Activated CD4-positive, CD25-positive, alpha-beta regulatory T cell (primary cell): ENCODE results near the gene SHLD3.
"Not testable (repeated sequence)": the region's sequence is repeated elsewhere in the genome, so short reads cannot be mapped to it uniquely, and the experiment has no call there.

Experiments used
- DNase-seq, 4 experiments: peaks; one replicate each; lab custom pipeline; 2025; lab: John Stamatoyannopoulos, UW

SHLD3 gene, protein sequence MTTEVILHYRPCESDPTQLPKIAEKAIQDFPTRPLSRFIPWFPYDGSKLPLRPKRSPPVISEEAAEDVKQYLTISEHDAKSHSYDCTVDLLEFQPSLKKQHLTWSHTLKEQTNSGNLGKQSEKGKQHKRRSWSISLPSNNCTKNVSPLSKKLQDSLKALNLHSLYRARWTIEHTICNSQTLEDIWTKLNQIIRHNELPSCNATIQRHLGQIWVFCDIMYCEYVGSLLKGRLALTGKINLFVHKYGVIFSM

DNA sequence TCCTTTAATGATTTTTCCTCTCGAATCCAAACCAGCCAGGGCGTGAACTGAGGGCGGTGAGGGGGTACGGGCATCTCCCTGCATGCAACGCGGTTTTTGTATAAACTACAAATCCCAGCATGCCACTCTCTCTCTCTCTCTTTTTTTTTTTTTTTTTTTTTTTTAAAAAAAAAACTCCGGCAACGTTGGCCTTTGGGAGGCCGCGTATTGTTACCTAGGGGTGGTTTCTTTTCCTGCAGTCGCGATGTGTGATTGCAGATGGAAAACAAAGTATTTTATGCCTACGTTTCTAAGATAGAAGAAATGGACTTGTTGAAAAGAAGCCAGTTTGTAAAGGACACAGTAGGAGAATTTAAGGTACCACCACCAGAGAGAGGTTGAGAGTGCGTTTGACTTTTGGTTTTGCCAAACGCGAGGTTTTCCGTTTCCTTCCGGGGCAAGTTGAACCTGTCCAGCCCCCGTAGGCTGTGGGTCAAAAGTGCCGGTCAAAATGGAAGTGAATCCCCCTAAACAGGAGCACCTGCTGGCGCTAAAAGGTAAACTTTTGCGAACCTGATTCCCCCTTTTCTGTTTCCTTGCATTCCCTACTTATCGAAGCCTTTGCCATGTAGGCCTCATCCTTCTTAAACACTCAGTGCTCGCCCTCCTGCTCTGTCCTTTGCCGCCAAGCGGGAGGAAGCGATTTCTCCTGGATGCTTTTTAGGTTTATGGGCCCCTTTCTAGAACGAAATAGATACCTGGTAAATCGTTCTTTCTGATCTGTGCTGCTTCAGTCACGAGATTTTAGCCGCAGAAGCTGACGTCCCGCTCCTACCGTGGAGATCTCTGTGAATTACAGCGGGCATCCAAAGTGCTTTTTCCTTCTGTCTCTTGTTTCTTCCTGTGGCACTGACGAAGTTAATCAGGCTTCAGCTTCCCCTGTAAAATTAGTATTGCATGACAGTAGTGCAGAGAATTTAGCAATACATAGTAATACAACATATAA lies at the start of gene SHLD3, which contains the start of gene TRAPPC13:
SHLD3 (plus strand) TSS at position 457 of the 985 bp plus-strand sequence. CDS start 4,561 bp downstream, outside the sequence.
TRAPPC13 (plus strand) TSS at position 457 of the 985 bp plus-strand sequence; CDS start at position 491, 34 bp downstream.
- DNase-seq: peak; percentile 53 to 75 (median 70)

DNA sequence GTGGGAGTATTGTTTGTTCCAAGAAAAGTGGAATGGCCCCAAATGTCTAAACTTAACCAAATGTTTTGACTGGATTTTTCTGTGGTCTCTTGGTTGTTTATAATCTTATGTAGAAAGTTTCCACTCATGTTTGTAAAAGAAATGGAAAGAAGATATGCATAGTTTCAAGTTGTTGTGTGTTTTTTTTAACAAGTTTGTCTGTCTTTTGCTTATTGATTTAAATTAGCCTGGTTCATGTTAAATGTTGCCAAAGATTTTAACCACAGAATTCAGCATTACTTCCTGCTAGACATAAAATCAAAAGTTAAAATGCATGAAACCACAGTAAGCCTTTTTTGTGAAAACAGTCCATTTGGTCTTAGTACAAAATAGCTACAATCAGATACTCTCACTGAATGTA lies 47.7 kb upstream of the SHLD3 start:
- DNase-seq: no peak

DNA sequence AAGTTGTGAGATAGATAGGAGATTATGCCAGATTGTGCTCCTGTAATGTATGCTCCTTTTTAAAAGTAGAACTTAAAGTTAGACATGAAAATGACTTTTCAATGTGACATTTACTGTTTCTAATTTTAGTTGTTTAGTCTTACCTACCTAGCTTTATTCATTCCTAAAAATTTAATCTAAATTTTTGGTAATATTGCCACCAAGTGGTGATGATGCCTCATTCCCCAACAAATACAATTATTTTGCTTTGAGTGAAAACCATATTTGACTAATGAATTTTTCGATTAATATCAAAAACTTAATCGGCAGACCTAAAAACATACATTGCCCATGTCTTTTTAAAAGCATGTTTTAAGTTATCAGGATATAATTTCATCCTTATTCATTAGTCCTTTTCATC lies 36.1 kb upstream of the SHLD3 start:
- no peak for DNase-seq

DNA sequence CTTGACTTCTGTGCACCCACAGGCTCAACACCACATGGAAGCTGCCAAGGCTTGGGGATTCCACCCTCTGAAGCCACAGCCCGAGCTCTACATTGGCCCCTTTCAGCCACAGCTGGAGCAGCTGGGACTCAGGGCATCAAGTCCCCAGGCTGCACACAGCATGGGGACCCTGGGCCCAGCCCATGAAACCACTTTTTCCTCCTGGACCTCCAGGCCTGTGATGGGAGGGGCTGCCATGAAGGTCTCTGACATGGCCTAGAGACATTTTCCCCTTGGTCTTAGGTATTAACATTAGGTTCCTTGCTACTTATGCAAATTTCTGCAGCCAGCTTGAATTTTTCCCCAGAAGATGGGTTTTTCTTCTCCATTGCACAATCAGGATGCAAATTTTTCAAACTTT lies 23.1 kb upstream of the SHLD3 start:
- DNase-seq: not testable (repeated sequence)

DNA sequence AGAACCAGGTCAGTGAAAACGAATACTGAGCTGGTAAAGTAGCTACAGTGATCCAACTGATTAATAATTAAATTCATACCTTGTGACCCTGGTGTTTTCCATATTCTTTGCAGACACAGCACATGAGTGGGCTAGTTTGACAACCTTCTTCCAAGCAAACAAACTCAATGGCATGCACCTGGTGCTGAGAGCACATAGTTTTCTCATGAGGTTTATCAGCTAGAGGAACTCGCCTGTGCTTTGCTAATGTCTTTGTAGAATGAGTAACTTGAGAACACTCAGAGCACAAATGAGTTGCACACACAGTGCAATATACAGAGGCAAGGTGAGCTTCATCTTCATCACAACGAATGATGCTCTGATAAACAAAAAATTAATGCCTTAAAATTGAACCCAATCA lies 13.3 kb upstream of the SHLD3 start:
- DNase-seq: no peak

DNA sequence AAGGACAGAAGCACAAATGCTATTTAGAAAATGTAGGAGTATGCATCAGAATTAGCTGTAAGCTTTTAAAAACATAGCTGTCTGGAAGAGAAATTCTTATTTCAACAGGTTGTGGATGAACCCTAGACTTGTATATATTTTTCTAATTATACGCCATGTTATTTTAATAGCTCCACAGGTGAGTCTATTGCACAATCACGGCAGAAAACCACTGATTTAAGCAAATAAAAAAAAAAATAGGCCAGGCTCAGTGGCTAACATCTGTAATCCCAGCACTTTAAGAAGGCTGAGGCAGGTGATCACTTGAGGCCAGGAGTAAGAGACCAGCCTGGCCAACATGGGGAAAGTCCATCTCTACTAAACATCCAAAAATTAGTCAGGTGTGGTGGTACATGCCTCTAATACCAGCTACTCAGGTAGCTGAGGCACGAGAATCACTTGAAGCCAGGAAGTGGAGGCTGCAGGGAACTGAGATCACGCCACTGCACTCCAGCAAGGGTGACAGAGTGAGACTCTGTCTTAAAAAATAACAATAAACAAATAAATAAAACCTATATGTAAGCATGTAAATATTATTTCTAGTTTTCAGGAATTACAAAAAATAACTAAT lies 12.4 kb upstream of the SHLD3 start:
- DNase-seq: no peak

DNA sequence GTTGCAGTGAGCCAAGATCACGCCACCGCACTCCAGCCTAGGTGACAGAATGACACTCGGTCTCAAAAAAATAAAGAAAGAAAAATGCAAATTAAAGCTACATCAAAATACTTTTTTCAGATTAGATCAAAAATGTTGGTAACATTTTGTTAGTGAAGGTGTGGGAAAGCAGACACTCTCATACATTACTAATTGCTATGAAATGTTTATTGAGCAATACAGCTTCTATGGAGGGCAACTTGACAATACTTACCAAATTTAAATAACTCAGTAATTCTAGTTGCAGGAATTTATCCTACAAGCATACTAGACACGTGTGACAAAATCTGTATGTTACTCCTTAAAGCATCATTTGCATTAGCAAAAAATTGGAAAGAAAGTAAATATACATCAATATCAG lies 4.8 kb upstream of the SHLD3 start:
- DNase-seq: no peak

DNA sequence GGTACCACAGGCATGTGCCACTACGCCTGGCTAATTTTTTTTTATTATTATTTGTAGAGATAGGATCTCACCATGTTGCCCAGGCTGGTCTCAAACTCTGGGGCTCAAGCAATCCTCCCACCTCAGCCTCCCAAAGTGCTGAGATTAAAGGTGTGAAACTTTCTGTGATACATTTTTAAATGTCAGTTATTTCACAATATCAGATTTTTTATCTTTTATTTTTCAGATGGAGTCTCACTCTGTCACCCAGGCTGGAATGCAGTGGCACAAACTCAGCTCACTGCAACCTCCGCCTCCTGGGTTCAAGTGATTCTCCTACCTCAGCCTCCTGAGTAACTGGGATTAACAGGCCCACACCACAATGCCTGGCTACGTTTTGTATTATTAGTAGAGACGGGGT lies 2.9 kb upstream of the SHLD3 start:
- not testable (repeated sequence) for DNase-seq

DNA sequence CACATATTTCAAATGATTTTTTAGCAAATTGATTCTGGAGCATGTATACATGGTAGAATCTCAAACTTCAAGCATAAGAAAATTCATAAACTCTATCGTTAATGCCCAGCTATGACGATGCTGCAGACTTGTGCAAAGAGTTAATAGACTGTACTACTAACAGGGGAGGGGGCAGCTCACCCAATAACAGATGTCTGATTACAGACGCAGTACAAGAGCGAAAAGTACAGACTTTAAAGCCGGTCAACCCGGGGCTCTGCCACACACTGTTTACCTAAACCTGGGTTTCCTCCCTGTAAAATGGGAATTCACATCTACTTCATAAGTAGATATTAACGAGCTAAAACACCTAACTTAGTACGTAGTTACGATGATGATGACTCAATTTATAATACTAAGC lies 1.3 kb upstream of the SHLD3 start:
- no peak for DNase-seq

DNA sequence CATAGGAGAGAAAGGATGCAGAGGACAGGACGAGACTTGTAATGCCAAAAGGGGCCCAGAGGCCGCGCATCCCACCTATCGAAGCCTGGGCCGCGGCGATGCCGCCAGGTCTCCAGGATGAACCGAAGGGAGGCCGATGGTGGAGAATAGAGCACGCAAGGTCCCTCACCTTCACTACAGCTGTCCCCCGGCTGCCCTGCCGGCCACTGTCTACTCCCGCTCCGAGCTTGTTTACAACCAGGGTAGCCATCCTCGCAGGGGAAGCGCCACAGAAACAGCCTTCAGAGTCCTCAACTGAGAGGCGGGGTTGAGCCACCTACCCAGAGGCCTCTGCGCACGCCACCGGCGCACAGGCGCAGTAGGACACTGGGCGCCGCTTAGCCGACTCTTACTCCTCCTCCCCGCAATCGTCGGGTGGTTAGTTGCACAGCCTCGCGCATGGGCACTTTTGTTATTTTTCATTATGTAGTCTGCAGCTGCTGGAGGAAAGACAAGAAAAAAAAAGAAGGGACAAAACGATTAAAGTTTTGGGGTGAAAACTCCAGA lies 729 bp upstream of the SHLD3 start, which contains the start of gene TRIM23:
TRIM23 (minus strand) TSS at position 309 of the 546 bp plus-strand sequence; CDS start at position 250, 59 bp downstream.
- DNase-seq: peak; percentile 72 to 87 (median 80)

DNA sequence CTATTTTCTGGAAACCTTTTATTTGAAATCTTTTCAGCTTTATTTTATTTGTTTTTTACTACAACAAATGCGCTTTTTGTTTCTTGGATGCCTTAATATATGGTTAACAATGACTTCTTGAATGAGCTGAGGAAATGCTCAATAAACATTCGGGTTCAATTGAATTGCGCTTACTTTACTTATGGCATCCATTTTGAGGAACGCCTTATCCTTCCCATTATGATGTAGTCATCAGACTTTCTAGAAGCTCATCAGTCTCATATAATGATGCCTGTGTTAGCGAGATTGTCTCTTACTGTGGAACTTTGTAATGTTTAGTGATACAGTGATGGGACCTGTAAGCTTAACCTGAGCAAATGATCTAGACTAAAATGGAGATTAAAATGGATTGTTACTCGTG lies 916 bp downstream of the SHLD3 start:
- DNase-seq: no peak

DNA sequence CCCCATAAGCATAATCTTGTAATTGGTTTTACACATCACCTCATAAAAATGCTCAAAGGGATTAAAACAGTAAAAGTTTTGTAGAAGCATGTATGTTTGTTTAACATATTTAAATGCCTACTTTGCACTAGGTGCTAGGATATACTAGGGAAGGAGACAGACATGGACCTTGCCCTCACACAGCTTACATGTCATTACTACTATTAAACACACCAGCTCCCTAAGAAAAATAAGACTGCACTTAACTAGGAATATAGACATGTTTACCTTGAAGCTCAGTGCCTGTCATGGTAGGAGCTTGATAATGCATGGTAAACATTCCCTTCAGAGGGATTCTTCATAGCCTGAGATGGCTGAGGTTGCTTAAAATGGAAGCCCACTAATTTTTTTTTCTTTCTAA lies 6.2 kb downstream of the SHLD3 start:
- no peak for DNase-seq

DNA sequence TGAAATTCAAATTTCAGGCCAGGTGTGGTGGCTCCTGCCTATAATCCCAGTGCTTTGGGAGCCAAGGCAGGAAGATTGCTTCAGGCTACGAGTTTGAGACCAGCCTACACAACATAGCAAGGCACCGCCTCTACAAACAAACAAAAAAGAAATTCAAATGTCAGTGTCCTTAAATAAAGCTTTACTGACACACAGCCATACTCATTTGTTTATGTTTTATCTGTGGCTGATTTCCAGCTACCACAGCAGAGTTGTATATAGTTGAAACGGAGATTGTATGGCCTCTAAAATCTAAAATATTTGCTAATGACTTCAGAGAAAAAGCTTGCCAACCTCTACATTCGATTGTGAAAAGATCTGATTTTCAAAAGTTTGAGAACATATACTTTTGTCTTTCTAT lies 15.4 kb downstream of the SHLD3 start:
- no peak for DNase-seq

DNA sequence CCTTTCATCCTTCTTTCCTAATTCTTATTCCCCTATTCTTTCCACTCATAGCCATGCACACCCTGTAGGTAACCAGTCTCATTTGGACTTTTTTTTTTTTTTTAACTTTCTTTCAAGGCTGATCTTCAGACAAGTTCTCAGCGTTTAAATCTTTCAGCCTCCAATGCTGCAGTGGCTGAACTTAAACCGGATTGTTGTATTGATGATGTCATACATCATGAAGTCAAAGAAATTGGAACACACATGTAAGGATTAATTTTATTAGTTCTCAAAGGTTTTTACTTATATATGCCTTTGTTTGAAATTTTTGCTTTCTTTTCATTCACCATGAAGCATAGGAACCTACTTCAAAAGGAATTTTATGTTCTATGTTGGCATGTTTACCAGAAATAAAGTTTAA lies 22.1 kb downstream of the SHLD3 start:
- DNase-seq: no peak

DNA sequence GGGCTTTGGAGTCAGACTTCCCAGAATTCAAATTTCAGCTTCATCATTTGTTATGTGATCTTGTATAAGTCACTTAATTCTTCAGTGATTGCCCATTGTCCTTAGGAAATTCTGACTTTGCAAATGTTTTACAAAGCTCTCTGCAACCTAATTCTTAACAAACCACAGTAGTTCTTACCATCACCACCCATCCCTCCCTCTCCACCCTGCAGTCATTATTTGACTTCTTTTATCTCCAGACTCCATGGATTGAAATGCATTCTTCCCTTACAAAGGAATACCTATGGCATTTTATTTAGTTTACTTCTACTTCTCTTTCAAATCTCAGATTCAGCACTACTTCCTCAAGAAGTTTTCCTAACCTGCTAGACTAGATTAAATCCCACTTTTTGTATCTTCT lies 23.1 kb downstream of the SHLD3 start:
- DNase-seq: no peak

DNA sequence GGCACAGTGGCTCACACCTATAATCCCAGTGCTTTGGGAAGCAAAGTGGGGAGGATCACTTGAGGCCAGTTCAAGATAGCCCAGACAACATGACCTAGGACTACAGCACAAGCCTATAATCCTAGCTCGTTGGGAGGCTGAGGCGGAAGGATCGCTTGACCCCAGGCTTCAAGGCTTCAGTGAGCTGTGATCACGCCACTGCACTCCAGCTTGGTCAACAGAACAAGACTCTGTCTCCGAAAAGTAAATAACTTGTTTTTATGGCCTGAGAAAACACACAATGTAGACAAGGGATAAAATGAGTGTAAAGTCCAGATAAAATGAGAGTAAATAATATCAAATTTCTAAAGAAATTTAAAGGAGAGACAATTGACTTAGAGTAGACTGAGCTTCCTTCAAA lies 26.3 kb downstream of the SHLD3 start:
- no peak for DNase-seq

DNA sequence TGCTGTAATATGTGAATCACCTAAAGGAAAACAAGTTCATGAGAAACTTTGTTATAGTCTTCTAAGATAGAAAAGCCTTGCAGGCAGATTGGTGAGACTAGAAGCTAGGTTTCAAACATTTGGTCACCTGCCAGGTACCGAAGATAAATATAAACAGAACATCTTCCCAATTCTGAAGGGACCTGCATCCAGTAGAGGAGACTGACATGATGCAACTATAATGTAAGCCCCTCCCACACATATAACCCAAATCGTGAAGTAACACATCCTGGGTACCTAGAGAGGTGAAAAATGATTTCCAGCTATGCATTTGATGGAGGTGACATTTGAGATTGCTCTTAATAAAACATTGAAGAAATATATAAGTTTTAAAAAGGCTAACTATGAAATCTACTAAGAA lies 29.9 kb downstream of the SHLD3 start:
- DNase-seq: no peak

DNA sequence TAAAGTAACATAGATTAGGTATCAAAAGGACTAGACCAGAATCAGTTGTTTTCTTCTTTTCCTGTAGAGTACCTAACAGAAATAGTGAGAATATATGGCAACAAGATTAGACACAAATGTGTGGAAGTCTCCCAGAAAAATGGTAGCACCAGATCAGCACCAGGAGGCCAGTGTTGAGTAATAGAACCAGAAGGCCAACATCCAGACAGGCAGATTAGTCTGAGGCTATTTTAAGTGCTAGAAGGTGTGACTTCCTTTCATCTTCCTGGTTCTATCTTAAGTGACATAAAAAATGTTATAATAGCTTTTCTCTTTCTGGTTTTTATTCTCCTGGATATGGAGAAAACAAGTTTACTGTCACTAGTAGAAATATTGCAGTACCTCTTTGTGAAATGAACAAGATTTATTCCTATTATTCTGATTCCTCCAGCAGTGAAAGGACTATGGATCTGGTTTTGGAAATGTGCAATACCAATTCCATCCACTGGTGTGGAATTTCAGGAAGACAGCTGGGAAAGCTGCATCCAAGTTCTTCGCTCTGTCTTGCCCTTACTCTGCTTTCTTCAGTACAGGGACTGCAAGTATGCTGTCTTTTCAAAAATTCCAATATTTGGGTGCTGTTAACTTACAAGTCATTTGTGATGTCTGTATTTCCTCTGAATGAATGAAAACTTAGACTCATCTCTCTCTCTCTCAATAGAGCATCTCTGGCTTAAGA lies 39.1 kb downstream of the SHLD3 start:
- DNase-seq: no peak

DNA sequence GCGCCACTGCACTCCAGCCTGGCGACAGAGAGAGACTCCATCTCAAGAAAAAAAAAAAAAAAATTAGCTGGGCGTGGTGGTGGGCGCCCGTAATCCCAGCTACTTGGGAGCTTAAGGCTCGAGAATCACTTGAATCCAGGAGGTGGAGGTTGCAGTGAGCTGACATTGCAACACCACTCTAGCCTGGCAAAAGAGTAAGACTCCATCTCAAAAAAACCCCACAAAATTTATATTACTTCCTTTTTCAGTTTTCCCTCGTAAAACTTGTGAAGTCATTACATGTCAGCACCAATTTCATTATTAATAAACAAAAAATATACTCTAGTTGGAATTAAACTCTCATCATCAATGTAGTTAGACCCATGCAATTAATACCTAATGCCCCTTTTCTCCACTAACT lies 43.9 kb downstream of the SHLD3 start:
- DNase-seq: no peak

DNA sequence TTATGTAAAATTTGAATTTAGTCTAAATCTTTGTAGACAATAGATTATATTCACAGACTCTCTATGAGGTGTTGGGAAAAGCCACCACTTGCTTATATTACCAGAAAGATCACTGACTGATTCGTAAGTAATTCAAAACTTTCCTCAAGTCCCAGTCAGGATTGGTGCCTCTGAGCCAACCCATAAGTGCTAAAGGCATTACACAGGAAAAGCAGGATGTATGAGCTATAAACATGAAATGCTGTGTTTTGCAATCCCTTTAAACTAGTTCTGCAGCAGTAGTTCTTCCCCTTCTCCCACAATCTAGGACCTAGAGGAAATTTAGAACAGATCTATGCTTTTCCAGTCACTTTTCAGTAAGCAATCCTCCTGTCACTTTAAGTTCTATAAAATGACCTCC lies 48.0 kb downstream of the SHLD3 start:
- no peak for DNase-seq

DNA sequence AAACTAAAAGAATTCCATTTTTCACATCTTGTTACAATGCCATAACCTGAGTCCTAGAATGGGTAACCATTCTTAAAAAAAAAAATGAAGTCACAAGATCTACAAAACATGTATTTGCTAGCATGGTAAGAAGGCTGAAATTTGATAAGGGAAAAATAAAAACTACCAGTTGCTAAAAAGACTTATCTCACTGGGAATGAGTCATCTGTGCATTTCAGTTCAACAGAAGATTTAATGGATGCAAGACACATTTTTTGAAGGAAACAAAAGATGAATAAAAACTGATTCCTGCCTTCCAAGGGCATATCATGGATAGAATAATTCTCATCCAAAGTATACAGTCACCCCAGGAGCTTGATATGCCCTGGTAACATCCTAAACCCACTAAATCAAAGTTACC lies 49.9 kb downstream of the SHLD3 start:
- DNase-seq: no peak

DNA sequence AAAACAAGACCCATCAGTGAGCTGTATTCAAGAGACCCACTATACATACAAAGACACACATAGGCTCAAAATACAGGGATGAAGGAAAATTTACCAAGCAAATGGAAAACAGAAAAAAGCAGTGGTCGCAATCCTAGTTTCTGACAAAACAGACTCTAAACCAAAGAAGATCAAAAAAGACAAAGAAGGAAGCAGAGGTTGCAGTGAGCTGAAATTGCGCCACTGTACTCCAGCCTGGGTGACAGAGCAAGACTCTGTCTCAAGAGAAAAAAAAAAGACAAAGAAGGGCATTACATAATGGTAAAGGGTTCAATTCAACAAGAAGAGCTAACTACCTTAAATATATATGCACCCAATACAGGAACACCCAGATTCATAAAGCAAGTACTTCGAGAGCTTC lies 51.2 kb downstream of the SHLD3 start:
- DNase-seq: not testable (repeated sequence)
